ENCODE data around the gene AVPI1.
A peak's percentile ranks its signal among the peaks of the same experiment; 100 is the strongest.

The AVPI1 gene

DNA sequence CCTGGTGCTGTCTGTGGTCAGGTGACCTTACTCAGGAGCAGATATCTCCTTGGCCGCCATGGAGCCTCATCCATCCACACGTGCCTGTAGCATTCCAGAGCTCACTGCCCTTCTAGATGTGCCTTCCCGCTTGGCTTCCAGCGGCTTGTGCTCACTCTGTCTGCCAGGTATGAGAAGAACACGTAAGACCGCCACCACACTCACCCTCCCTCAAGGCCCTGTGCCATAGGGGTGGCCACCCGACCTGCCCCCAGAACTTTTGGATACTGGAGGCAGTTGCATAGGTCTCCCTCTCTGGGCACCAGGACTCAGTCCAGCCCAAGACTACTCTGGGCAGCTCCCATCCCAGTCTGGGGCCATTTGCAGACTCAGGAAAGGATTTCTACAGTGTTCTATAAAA is 30.6 kb upstream of the AVPI1 start:
- H3K36me3 ChIP-seq (ENCODE audit: low read depth) = peaks cover 31% of the 10 kb centered on the region
- no peaks in the 10 kb centered on the region for H3K27me3 ChIP-seq (ENCODE audit: insufficient read depth, poor library complexity, severe bottlenecking)
- no peaks in the 10 kb centered on the region for H3K9me3 ChIP-seq (ENCODE audit: severe bottlenecking)
- no peak for DNase-seq (ENCODE audit: low spot score)
- H3K4me1 ChIP-seq (ENCODE audit: insufficient read depth, poor library complexity, severe bottlenecking) = peaks cover 48% of the 10 kb centered on the region
- ATAC-seq (ENCODE audit: low read depth) = no peak
- TF ChIP-seq, protein P1, sequence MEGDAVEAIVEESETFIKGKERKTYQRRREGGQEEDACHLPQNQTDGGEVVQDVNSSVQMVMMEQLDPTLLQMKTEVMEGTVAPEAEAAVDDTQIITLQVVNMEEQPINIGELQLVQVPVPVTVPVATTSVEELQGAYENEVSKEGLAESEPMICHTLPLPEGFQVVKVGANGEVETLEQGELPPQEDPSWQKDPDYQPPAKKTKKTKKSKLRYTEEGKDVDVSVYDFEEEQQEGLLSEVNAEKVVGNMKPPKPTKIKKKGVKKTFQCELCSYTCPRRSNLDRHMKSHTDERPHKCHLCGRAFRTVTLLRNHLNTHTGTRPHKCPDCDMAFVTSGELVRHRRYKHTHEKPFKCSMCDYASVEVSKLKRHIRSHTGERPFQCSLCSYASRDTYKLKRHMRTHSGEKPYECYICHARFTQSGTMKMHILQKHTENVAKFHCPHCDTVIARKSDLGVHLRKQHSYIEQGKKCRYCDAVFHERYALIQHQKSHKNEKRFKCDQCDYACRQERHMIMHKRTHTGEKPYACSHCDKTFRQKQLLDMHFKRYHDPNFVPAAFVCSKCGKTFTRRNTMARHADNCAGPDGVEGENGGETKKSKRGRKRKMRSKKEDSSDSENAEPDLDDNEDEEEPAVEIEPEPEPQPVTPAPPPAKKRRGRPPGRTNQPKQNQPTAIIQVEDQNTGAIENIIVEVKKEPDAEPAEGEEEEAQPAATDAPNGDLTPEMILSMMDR (IDR thresholded peaks at IDR 0.05; ENCODE audit: poor library complexity, severe bottlenecking) = no peak
- H3K4me3 ChIP-seq (ENCODE audit: severe bottlenecking) = no peak overlapping the region
- peak overlapping the region; percentile 94 for H3K27ac ChIP-seq (ENCODE audit: poor library complexity, severe bottlenecking)

GRCh38 chr10:97715259-97715874 is 28.3 kb upstream of the AVPI1 start:
- peak overlapping the region; percentile 94 for H3K27ac ChIP-seq (ENCODE audit: poor library complexity, severe bottlenecking)
- H3K36me3 ChIP-seq (ENCODE audit: low read depth) = peaks cover 31% of the 10 kb centered on the region
- peak overlapping the region; percentile 56 for H3K4me3 ChIP-seq (ENCODE audit: severe bottlenecking)
- no peaks in the 10 kb centered on the region for H3K9me3 ChIP-seq (ENCODE audit: severe bottlenecking)
- H3K27me3 ChIP-seq (ENCODE audit: insufficient read depth, poor library complexity, severe bottlenecking) = no peaks in the 10 kb centered on the region
- DNase-seq (ENCODE audit: low spot score) (no peak), ATAC-seq (ENCODE audit: low read depth) (no peak)
- TF ChIP-seq, protein P1 (IDR thresholded peaks at IDR 0.05; ENCODE audit: poor library complexity, severe bottlenecking) = no peak
- H3K4me1 ChIP-seq (ENCODE audit: insufficient read depth, poor library complexity, severe bottlenecking) = peaks cover 48% of the 10 kb centered on the region

DNA sequence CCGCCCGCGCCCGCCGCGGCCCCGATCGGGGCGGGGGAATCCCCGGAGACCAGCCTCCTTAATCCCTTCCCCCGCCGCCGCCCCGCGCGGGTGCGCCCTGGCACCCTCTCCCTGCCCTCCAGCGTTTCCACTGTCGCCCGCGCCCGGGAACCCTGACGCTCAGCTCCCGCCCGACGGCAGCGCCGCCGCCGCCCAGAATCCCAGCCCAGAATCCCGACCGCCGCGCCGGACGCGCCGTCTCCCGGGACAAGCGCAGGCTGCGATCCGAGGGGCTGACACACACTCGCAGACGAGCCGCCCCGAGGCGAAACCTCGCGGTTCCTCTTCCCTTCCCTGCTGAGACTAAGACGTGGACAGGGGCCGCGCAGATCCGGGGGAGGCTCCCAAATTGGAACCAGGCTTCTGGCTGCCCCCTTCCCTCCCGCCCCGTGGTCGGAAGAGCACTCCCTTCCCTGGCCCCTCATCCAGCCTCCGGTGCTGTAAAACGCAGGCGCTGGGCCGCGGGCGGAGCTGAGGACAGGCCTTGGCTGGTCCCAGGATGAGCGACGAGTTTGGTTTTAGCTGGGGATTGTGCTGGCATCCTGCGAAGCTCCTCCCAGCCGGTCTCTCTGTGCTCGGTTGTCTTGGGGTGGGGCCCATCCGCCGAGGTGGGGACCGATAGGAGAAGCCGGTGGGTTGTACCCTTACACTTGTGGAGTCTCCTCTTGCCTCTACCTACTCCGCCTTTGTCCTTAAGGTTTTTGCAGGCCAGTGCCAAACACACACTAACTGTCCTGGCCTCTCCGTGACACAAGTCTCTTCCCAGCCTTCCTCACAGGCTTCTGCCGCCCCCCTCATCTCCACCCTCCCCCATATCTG is 27.6 kb upstream of the AVPI1 start:
- H3K9me3 ChIP-seq (ENCODE audit: severe bottlenecking) = no peaks in the 10 kb centered on the region
- peaks cover 41% of the 10 kb centered on the region for H3K4me1 ChIP-seq (ENCODE audit: insufficient read depth, poor library complexity, severe bottlenecking)
- no peaks in the 10 kb centered on the region for H3K27me3 ChIP-seq (ENCODE audit: insufficient read depth, poor library complexity, severe bottlenecking)
- H3K27ac ChIP-seq (ENCODE audit: poor library complexity, severe bottlenecking) = peak overlapping the region; percentile 94
- peaks cover 31% of the 10 kb centered on the region for H3K36me3 ChIP-seq (ENCODE audit: low read depth)
- peak overlapping the region; percentile 56 for H3K4me3 ChIP-seq (ENCODE audit: severe bottlenecking)
- TF ChIP-seq, protein P1 (IDR thresholded peaks at IDR 0.05; ENCODE audit: poor library complexity, severe bottlenecking) = no peak
- peak; percentile 49 for ATAC-seq (ENCODE audit: low read depth)
- peak; percentile 86 for DNase-seq (ENCODE audit: low spot score)

GRCh38 chr10:97713826-97714400 is 26.9 kb upstream of the AVPI1 start:
- peak; percentile 4; the same call in 1 of the 3 replicates for ATAC-seq (ENCODE audit: low read depth)
- peak; percentile 72 for DNase-seq (ENCODE audit: low spot score)
- H3K27ac ChIP-seq (ENCODE audit: poor library complexity, severe bottlenecking) = peak overlapping the region; percentile 94
- peaks cover 33% of the 10 kb centered on the region for H3K4me1 ChIP-seq (ENCODE audit: insufficient read depth, poor library complexity, severe bottlenecking)
- TF ChIP-seq, protein P1 (IDR thresholded peaks at IDR 0.05; ENCODE audit: poor library complexity, severe bottlenecking) = no peak
- H3K9me3 ChIP-seq (ENCODE audit: severe bottlenecking) = no peaks in the 10 kb centered on the region
- H3K27me3 ChIP-seq (ENCODE audit: insufficient read depth, poor library complexity, severe bottlenecking) = no peaks in the 10 kb centered on the region
- H3K4me3 ChIP-seq (ENCODE audit: severe bottlenecking) = peak overlapping the region; percentile 56
- peaks cover 31% of the 10 kb centered on the region for H3K36me3 ChIP-seq (ENCODE audit: low read depth)
